Ishikawa (cell line): ENCODE measurements around the gene LSM12.

Source experiments
- CEBPB ChIP-seq: IDR thresholded peaks from 2 replicates; pipeline ENCODE4 v1.6.1; 2012
- EGR1 ChIP-seq: IDR thresholded peaks from 2 replicates; pipeline ENCODE4 v1.6.1; 2012
- EP300 ChIP-seq: IDR thresholded peaks from 2 replicates; pipeline ENCODE4 v1.6.1; 2012; ENCODE audit warnings: borderline replicate concordance
- FOXM1 ChIP-seq: IDR thresholded peaks from 2 replicates; pipeline ENCODE4 v1.6.1; 2012; ENCODE audit warnings: low read depth, borderline replicate concordance
- NFIC ChIP-seq: IDR thresholded peaks from 2 replicates; pipeline ENCODE4 v1.6.1; 2012
- RAD21 ChIP-seq: IDR thresholded peaks from 2 replicates; pipeline ENCODE4 v1.6.1; 2012; ENCODE audit warnings: low read depth
- TAF1 ChIP-seq: IDR thresholded peaks from 2 replicates; pipeline ENCODE4 v1.6.1; 2012; ENCODE audit warnings: low read depth, mild to moderate bottlenecking
- TEAD4 ChIP-seq: IDR thresholded peaks from 2 replicates; pipeline ENCODE4 v1.6.1; 2012
- YY1 ChIP-seq: IDR thresholded peaks from 2 replicates; pipeline ENCODE4 v1.6.1; 2012; ENCODE audit warnings: low read depth
- TF ChIP-seq, protein P1 (sequence below): IDR thresholded peaks from 2 replicates; pipeline ENCODE4 v1.6.1; 2012; ENCODE audit warnings: low read depth, mild to moderate bottlenecking
- TF ChIP-seq, protein P2 (sequence below): IDR thresholded peaks from 2 replicates; pipeline ENCODE4 v1.6.1; 2012
- TF ChIP-seq, protein P3 (sequence below): IDR thresholded peaks from 2 replicates; pipeline ENCODE4 v1.6.1; 2012

DNA sequence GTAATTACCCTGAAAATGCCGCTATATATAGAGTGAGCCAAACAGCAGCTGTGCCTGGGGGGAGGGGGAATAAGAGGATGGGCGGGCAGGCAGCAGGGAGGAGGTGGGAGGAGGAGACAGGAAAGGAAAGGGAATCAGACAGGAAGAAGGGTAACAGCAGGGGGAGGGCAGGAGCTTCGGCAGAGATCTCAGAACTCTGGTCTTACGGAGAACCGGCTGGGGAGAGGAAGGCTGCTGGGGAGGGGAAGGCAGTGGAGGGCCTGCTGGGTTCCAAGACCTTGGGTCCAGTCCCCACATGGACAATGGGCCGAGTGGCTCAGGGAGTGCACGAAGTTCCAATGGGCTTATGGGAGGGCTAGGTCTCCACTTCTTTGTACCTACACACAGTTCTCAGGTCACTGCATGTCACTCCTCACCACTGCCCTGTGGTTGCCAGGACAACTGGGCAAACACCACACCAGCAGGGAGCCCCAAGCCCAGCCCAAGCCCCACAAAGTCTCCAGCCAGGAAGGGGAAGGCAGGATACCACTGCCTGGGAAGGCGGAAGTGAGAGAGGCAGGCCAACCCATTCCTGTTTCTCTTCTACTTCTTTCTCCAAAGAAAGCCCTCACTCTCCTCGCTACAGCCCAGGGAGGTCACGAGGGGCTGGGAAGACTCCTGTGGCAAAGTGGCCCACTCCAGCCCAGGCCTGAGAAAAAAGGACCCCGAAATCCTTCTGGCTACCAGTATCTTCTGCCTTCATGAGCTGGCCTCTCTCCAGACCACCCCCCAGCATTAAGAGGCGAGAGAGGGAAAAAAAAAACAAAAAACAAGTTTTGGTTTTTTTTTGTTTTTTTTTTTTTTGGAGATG, 29.4 kb upstream of the LSM12 start:
- TF ChIP-seq EGR1 (no peak), TAF1 (no peak), NFIC (no peak), CEBPB (no peak), YY1 (peak; percentile 24; the same call in 1 of the 2 replicates), EP300 (no peak), TEAD4 (no peak), RAD21 (peak; percentile 18; the same call in 1 of the 2 replicates), FOXM1 (no peak)
- TF ChIP-seq, protein P1, sequence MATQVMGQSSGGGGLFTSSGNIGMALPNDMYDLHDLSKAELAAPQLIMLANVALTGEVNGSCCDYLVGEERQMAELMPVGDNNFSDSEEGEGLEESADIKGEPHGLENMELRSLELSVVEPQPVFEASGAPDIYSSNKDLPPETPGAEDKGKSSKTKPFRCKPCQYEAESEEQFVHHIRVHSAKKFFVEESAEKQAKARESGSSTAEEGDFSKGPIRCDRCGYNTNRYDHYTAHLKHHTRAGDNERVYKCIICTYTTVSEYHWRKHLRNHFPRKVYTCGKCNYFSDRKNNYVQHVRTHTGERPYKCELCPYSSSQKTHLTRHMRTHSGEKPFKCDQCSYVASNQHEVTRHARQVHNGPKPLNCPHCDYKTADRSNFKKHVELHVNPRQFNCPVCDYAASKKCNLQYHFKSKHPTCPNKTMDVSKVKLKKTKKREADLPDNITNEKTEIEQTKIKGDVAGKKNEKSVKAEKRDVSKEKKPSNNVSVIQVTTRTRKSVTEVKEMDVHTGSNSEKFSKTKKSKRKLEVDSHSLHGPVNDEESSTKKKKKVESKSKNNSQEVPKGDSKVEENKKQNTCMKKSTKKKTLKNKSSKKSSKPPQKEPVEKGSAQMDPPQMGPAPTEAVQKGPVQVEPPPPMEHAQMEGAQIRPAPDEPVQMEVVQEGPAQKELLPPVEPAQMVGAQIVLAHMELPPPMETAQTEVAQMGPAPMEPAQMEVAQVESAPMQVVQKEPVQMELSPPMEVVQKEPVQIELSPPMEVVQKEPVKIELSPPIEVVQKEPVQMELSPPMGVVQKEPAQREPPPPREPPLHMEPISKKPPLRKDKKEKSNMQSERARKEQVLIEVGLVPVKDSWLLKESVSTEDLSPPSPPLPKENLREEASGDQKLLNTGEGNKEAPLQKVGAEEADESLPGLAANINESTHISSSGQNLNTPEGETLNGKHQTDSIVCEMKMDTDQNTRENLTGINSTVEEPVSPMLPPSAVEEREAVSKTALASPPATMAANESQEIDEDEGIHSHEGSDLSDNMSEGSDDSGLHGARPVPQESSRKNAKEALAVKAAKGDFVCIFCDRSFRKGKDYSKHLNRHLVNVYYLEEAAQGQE, result no peak
- TF ChIP-seq, protein P2, sequence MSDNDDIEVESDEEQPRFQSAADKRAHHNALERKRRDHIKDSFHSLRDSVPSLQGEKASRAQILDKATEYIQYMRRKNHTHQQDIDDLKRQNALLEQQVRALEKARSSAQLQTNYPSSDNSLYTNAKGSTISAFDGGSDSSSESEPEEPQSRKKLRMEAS, result peak; percentile 56; the same call in 1 of the 2 replicates
- TF ChIP-seq, protein P3, sequence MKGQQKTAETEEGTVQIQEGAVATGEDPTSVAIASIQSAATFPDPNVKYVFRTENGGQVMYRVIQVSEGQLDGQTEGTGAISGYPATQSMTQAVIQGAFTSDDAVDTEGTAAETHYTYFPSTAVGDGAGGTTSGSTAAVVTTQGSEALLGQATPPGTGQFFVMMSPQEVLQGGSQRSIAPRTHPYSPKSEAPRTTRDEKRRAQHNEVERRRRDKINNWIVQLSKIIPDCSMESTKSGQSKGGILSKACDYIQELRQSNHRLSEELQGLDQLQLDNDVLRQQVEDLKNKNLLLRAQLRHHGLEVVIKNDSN, result no peak
